ENCODE measurements around the gene CNN3.

- TF ChIP-seq, protein P1, sequence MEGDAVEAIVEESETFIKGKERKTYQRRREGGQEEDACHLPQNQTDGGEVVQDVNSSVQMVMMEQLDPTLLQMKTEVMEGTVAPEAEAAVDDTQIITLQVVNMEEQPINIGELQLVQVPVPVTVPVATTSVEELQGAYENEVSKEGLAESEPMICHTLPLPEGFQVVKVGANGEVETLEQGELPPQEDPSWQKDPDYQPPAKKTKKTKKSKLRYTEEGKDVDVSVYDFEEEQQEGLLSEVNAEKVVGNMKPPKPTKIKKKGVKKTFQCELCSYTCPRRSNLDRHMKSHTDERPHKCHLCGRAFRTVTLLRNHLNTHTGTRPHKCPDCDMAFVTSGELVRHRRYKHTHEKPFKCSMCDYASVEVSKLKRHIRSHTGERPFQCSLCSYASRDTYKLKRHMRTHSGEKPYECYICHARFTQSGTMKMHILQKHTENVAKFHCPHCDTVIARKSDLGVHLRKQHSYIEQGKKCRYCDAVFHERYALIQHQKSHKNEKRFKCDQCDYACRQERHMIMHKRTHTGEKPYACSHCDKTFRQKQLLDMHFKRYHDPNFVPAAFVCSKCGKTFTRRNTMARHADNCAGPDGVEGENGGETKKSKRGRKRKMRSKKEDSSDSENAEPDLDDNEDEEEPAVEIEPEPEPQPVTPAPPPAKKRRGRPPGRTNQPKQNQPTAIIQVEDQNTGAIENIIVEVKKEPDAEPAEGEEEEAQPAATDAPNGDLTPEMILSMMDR (IDR thresholded peaks at IDR 0.05), result no peak
- TF ChIP-seq EZH2 (IDR thresholded peaks at IDR 0.05; ENCODE audit: borderline replicate concordance, insufficient read depth, low read depth, low read length, poor library complexity, severe bottlenecking), result no peak
Observed at GRCh38 chr1:94963864-94964263, 37.0 kb upstream of the CNN3 start.

Data from B cell (primary cell).